DMS53 treated with DMSO at 0.1 percent for 48 hours (cell line): Measurements from ENCODE around the gene ARID1B.

Experiments used
- DNase-seq: peaks from one replicate; lab custom pipeline; 2025; ENCODE audit not compliant: unreplicated experiment; lab: John Stamatoyannopoulos, UW

Gene ARID1B

GRCh38 chr6:156790711-156791319 is 13.6 kb downstream of the ARID1B start:
- DNase-seq = no peak

GRCh38 chr6:156791320-156791850 is 14.2 kb downstream of the ARID1B start:
- DNase-seq = no peak

- no peak for DNase-seq
Observed at GRCh38 chr6:156793200-156793599, 16.0 kb downstream of the ARID1B start.

DNA sequence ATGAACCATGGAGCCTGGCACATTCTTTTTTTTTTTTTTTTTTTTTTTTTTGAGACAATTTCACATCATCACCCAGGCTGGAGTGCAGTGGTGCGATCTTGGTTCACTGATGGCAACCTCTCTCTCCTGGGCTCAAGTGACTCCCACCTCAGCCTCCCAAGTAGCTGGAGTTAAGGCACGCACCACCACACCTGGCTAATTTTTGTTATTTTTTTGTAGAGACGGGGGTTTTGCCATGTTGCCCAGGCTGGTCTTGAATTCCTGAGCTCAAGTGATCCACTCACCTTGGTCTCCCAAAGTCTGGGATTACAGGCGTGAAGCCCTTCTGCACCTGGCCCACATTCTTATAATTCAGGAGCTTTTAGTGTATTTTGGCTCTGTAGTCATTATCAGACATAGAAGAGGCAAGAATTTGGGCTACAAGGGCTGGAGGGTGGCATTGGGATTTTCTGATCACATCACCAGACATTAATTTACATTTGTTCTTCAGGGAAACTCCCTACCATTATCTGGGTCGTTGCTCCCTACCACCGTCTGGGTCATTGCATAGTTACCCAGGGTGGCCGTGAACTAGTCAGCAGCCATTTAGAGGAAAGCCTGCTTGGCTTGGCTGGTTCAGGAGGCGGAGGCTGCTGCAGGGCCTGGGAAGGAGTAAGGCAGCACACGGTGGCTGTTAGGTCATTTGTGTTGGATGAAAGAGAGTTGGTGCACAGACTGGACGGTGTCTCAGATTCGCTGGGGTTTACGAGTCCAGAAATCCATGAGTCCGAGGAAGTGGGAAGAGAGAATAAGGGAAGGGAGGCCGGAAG is 17.6 kb downstream of the ARID1B start:
- no peak for DNase-seq

DNA sequence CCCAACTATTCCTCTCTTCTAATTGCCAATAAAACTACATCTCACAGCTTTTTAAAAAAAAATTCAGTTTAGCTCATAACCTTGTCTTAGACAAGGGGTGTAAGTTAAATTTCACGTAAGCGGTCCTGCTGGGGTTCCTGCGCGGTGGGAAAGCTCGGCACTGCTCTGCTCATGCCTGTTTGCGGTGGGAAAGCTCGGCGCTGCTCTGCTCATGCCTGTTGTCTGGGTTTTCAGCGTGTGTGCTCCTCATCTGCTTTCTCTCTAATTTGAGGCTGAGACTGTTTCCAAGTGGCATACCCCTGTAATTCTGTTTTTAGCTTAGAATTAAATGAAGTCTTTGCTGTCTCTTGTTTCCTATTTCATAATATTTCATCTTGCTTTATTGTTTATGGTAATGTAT is 18.6 kb downstream of the ARID1B start:
- DNase-seq = no peak

DNA sequence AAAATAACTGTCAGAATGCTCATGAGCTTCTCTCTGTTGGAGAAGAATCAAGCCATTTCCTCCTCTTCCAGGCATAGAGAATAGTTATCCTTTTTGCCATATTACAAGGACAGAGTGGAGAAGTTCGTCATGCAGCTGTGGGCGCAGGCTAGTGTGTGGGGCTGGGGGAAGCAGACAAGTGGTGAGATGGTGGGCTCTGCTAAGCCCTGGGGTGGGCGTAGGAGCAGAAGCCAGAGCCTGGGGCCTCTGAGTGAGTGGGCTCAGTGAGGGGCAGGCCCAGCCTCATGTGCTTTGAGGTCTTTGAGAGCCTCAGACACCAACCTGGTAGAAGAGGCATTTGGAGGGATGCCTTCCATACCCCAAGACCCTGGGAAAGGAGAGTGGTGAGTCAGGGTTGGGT is 19.4 kb downstream of the ARID1B start:
- DNase-seq = no peak

DNA sequence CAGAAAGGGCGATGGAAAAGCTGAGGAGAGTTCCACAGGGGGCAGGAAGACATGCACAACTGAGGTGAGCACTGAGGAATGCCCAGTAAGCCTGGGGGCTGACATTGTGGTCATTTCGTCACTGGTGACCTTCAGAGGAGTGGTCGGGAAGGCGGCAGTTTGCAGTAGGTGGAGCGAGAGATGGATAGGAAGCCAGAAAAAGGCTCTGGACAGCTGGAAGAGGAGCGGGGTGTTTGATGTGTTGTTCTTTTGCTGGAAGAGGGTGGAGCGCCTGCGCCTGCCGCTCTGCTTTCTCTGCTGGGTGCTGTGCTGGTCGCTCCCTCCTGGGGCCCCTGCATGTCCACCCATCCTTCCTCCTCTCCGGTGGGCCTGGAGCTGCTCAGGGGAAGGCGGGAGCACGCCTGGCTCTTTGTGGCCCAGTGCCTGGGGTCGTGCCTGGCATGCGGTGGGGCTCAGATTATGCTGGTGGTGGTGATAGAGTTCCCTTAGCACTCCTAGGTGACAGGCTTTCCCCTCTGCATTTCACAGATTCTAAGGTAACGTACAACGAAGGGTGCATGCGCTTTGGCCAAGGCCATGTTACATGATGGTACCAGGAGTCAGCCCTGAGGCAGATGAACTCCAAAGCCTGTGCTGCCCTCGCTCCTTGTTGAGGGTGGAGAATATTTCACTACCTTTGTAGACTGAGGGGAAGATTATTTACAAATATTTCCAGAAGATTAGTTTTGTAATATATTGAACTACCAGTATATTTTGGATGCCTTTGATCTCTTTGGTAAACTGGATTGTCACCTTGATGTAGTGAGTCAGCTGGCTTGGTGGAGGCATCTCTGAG is 20.9 kb downstream of the ARID1B start:
- no peak for DNase-seq

GRCh38 chr6:156801712-156802111 is 24.5 kb downstream of the ARID1B start:
- DNase-seq = no peak

DNA sequence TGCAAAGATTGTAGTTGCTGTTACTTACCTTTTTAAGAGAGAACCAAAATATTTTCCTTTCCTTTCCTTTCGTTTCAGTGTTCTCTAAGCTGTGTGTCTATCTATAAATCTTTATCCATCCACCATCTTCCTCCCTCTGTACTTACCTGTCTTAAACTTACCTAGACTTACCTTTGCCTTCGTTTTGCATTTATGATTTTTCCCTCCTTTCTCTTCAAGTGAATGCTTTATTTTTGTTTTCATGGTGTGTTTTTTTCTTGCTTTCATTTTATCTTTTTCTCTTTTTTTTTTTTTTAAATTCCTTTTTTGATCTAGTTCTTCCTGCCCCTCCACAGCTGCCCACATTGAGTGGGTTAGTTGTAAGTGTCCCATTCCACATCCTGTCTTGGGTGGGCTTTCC is 26.2 kb downstream of the ARID1B start:
- DNase-seq = no peak

DNA sequence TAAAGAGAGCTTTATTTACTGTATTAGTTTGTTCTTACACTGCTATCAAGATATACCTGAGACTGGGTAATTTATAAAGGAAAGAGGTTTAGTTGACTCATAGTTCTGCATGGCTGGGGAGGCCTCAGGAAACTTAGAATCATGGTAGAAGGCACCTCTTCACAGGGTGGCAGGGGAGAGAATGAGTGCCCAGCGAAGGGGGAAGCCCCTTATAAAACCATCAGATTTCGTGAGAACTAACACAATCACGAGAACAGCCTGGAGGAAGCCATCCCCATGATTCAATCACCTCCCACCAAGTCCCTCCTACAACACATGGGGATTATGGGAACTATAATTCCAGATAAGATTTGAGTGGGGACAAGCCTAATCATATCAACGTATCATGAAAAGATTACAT is 27.2 kb downstream of the ARID1B start:
- no peak for DNase-seq

DNA sequence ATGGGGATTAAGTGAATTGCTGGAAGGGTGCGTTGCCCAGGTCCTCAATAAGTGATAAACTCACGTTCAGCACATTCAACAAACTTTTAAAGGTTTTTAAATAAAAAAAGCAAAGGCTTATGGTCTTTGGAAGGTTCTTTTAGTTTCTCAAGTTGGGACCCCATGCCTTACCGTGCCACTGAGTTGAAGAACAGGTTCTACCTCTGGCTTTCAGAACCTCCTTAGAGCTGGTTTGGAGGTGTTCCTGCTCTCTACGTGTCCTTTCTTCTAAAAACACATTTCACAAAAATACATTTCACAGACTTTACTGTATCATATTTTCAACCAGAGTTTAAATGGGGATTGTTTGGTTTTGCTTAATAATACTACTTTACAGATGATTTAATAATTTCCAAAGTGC is 29.0 kb downstream of the ARID1B start:
- no peak for DNase-seq

GRCh38 chr6:156807028-156807427 is 29.9 kb downstream of the ARID1B start:
- DNase-seq = no peak

DNA sequence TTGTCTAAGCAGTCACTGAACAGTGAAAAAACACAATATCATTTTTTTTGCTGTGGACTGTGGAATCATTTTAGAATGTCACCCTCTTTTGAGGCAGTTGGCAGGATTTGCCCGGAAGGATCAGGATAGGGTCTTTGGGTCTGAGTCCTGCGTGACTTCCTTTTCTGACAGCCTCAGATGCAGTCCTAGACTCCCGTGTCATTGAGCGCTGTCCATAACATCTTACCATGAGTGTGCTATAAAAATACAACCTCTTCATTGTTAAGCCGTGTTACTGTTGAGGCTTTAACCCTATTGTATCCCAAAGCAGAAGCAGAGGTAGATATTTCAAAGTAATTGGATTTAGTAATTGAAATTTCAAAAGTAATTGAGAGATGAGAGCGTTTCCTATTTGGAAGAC is 30.6 kb downstream of the ARID1B start:
- DNase-seq = no peak

DNA sequence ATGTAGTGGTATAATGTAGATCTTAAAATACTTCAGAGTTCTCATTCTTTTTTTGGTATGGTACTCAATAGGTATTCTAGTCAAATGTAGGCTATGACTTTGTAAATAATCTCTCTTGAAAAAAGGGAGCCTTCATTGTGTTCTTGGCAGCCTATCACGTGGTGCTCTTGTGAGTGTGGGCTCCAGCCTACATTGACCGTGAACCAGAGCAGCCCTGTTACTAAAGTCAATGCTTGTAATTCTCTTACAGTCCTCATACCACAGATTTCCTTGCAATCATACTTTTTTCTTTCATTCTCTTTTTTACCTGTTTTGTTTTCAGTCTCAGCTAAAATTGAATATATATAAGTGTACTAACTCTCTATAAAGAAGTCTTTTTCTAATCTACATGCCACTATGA is 31.1 kb downstream of the ARID1B start:
- no peak for DNase-seq

GRCh38 chr6:156809034-156809433 is 31.9 kb downstream of the ARID1B start:
- DNase-seq = no peak

GRCh38 chr6:156809446-156810178 is 32.4 kb downstream of the ARID1B start:
- no peak for DNase-seq

DNA sequence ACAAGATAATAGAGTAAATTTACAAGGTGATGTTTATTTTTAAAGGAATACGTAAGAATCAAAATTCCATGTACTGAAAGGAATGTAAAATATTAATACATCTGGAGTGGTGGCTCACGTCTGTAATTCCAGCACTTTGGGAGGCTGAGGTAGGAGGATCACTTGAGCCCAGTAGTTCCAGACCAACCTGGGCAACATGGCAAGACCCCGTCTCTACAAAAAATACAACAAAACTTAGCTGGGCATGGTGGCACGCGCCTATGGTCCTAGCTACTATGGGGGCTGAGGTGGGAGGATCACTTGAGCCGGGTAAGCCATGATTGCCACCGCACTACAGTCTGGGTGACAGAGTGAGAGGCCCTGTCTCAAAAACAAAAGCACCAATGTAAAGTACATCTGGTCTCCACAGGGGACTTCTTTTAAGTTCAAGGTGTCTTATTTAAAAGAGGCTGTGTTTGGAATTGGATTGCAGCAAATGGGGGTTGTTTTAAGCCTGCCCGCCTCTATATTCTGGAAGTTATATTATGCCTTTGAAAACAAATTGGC is 36.9 kb downstream of the ARID1B start:
- DNase-seq = no peak

DNA sequence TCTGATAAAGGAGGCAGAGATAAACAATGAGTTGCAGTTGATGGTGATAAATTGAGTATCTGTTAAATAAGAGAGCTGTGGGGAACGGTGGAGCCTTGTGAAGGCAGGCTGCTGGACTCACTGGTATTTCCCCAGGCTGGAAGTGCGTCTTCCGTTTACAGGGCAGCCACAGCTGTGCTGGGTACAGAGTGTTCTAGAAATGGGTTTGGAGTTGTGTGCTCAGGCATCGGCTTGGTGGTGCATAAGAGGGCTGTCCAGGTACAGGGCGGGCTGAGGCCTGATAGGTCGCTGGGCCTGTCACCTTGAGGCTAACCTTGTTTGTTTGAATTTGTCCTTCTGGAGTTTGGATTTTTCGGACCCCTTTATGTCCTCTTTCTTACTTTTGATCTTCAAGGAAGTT is 39.3 kb downstream of the ARID1B start:
- no peak for DNase-seq

GRCh38 chr6:156820089-156820798 is 43.1 kb downstream of the ARID1B start:
- DNase-seq = no peak

GRCh38 chr6:156821707-156822106 is 44.5 kb downstream of the ARID1B start:
- no peak for DNase-seq
